Measurements from ENCODE around the gene STUM. TPM values are rescaled to one million over a fixed set of nuclear protein-coding genes. Genes with fewer than 3 reads are reported as not detected.
A peak's percentile ranks its signal among the peaks of the same experiment; 100 is the strongest.

Gene STUM
- total RNA-seq, 1 experiment from 2014 or later = 0.37 TPM

- Mint-ChIP-seq H3K27me3 (ENCODE audit: insufficient read depth, unreplicated experiment) (no peaks in the 10 kb centered on the region), H3K4me3 (ENCODE audit: unreplicated experiment) (no peak overlapping the region), H3K9me3 (ENCODE audit: unreplicated experiment) (no peaks in the 10 kb centered on the region), H3K36me3 (ENCODE audit: insufficient read depth, unreplicated experiment) (peaks cover 15% of the 10 kb centered on the region), H3K27ac (ENCODE audit: low read depth, unreplicated experiment) (peak overlapping the region; percentile 43), H3K4me1 (ENCODE audit: insufficient read depth, unreplicated experiment) (peaks cover 9% of the 10 kb centered on the region)
- DNase-seq (ENCODE audit: unreplicated experiment) = no peak
- ChIA-PET CTCF (interaction anchor here (0.6 to 4.6 kb wide), 12 partner anchors 10 to 678 kb away, joined by 3 to 35 read pairs (median 3); no protein-coding TSS in a partner anchor), POLR2A (interaction anchor here (0.6 to 2.4 kb wide), 6 partner anchors 11 to 267 kb away, joined by 3 to 11 read pairs (median 4); no protein-coding TSS in a partner anchor)
- TF ChIP-seq, protein P1, sequence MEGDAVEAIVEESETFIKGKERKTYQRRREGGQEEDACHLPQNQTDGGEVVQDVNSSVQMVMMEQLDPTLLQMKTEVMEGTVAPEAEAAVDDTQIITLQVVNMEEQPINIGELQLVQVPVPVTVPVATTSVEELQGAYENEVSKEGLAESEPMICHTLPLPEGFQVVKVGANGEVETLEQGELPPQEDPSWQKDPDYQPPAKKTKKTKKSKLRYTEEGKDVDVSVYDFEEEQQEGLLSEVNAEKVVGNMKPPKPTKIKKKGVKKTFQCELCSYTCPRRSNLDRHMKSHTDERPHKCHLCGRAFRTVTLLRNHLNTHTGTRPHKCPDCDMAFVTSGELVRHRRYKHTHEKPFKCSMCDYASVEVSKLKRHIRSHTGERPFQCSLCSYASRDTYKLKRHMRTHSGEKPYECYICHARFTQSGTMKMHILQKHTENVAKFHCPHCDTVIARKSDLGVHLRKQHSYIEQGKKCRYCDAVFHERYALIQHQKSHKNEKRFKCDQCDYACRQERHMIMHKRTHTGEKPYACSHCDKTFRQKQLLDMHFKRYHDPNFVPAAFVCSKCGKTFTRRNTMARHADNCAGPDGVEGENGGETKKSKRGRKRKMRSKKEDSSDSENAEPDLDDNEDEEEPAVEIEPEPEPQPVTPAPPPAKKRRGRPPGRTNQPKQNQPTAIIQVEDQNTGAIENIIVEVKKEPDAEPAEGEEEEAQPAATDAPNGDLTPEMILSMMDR (IDR thresholded peaks at IDR 0.05; ENCODE audit: unreplicated experiment) = no peak
- no TSS peak for BruUV-seq (replicated peaks)
- intact Hi-C loops (cut with micrococcal nuclease) = loop anchor here (2.0 kb wide), 1 partner anchor 39 kb away; no protein-coding TSS in a partner anchor
Observed at GRCh38 chr1:226643611-226644540, 95.3 kb downstream of the STUM start.

DNA sequence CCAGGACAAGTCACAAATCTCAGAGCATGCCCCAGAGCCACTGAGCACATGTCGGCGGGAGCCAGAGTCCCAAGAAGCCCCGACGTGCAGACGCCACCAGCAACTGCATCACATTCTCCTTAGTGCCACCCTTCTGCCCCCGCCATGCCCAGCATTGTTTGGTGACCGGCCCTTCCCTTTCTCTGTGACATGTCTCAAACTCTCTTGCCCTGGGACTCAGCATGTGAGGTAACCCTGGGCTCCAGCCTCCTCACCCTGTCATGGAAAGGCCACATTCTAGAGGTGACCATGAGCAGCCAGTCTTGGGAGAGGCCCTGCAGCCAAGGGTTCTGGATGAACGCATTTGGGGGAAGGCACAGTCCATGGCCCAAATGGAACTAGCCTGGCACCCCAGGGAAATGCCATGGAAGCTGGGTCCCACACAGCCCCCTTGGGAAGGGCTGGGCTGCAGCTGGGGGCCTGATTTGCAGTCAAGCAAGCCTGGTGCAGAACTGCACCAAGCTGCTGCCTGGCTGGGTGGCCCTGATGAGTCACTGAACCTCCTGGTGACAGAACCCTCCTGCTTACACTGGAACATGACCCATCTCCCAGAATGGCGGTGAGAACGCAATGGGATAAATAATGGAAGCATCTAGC is 96.1 kb downstream of the STUM start:
- TF ChIP-seq, protein P1 (IDR thresholded peaks at IDR 0.05; ENCODE audit: unreplicated experiment) = no peak
- DNase-seq (ENCODE audit: unreplicated experiment) = no peak
- Mint-ChIP-seq H3K27me3 (ENCODE audit: insufficient read depth, unreplicated experiment) (no peaks in the 10 kb centered on the region), H3K9me3 (ENCODE audit: unreplicated experiment) (no peaks in the 10 kb centered on the region), H3K27ac (ENCODE audit: low read depth, unreplicated experiment) (no peak overlapping the region), H3K36me3 (ENCODE audit: insufficient read depth, unreplicated experiment) (peaks cover 14% of the 10 kb centered on the region), H3K4me3 (ENCODE audit: unreplicated experiment) (no peak overlapping the region), H3K4me1 (ENCODE audit: insufficient read depth, unreplicated experiment) (peaks cover 9% of the 10 kb centered on the region)
- no TSS peak for BruUV-seq (replicated peaks)
- POLR2A ChIA-PET = interaction anchor here (0.6 to 2.4 kb wide), 5 partner anchors 10 to 266 kb away, joined by 3 to 8 read pairs (median 4); no protein-coding TSS in a partner anchor
- CTCF ChIA-PET = interaction anchor here (0.6 to 4.6 kb wide), 2 partner anchors 11 to 100 kb away, joined by 3 to 35 read pairs; no protein-coding TSS in a partner anchor
- intact Hi-C loops (cut with micrococcal nuclease) = no loop called here

DNA sequence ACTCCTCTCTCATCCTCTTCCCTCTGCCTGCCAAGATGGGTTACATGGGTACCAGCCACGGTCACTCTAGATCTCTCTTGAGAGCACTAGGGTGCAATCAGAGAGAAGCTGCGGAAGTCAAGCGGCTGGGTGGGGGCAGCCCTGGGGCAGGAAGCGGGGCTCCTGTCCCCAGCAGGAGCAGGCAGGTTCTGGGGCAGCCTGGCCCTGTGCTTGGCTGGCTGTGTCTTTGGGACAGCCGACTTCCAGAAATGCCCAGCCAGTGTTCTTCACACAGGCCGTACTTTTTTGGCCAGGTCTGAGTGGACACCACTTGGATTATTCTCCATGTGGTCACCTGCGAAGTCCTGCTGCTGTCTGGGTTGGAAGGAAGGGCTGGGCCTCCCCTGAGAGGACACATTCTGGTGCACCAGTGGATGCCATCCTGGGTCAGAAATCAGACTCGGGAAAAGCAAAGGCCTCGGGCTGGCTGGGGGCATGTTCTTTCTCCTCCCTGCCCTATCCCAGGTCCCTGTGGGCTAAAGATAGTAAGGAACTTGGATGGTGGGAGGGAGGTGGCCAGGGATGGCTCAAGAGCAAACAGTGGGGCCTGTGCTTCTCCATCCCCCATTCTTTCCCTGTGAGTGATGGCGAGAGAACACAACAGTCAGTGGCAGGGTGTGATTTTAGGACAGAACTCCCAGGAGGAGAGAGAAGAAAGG is 96.9 kb downstream of the STUM start:
- no peaks in the 10 kb centered on the region for H3K9me3 Mint-ChIP-seq (ENCODE audit: unreplicated experiment)
- TF ChIP-seq, protein P1 (IDR thresholded peaks at IDR 0.05; ENCODE audit: unreplicated experiment) = no peak
- no peak for DNase-seq (ENCODE audit: unreplicated experiment)
- H3K27me3 Mint-ChIP-seq (ENCODE audit: insufficient read depth, unreplicated experiment) = no peaks in the 10 kb centered on the region
- no peak overlapping the region for H3K4me3 Mint-ChIP-seq (ENCODE audit: unreplicated experiment)
- ChIA-PET POLR2A (interaction anchor here (0.6 to 0.7 kb wide), 2 partner anchors 20 to 93 kb away, joined by 3 to 4 read pairs; no protein-coding TSS in a partner anchor), CTCF (interaction anchor here (0.7 kb wide), 1 partner anchor 17 kb away, joined by 3 read pairs; no protein-coding TSS in a partner anchor)
- no peak overlapping the region for H3K27ac Mint-ChIP-seq (ENCODE audit: low read depth, unreplicated experiment)
- BruUV-seq (replicated peaks) = no TSS peak
- H3K4me1 Mint-ChIP-seq (ENCODE audit: insufficient read depth, unreplicated experiment) = peaks cover 9% of the 10 kb centered on the region
- peaks cover 14% of the 10 kb centered on the region for H3K36me3 Mint-ChIP-seq (ENCODE audit: insufficient read depth, unreplicated experiment)
- intact Hi-C loops (cut with micrococcal nuclease) = no loop called here
